Posterior vena cava (tissue), 2 donors: ENCODE results near the gene SLU7. TPM values are rescaled to one million over a fixed set of nuclear protein-coding genes. Genes with fewer than 3 reads are reported as not detected.

Experiments used
- DNase-seq: peaks from one replicate; pipeline ENCODE4 v3.0.0-alpha.2; 2020; ENCODE audit warnings: low spot score
- intact Hi-C, 2 donors: fragments of 100-400 bp; cut with DNase I; formaldehyde crosslinking; loops; one replicate each; pipeline versions ENCODE4 v1.14.1 to v1.14.2; 2022 to 2023
- long read RNA-seq, 2 donors: library from polyadenylated mRNA; unstranded; transcript quantifications; one replicate each; pipeline ENCODE4 v2.0.0, GENCODE V29; 2020 to 2021
- total RNA-seq, 2 donors: library from RNA; stranded (reverse); fragmentation: NEBNext Ultra II Directional; extraction: Animal tissue kit (Norgen Biotek cat#: 25700); gene quantifications; one replicate each; pipeline ENCODE4 v1.2.1, GENCODE V29; 2021
- donor health status: DM: yes; HTN: yes; CAD: no.
- donor health status: DM: yes; HTN: yes; CAD: no.

Gene SLU7
- 10 to 100 TPM; 35.8 to 47.5 TPM for total RNA-seq
- long read RNA-seq, donor 1, partial matches to known transcripts: 8 of 11 reads
- long read RNA-seq, donor 1, other reads (novel, unspliced or antisense): 3 of 11 reads
- long read RNA-seq, donor 2, partial matches to known transcripts: 73 of 76 reads
- long read RNA-seq, donor 2, other reads (novel, unspliced or antisense): 3 of 76 reads

DNA sequence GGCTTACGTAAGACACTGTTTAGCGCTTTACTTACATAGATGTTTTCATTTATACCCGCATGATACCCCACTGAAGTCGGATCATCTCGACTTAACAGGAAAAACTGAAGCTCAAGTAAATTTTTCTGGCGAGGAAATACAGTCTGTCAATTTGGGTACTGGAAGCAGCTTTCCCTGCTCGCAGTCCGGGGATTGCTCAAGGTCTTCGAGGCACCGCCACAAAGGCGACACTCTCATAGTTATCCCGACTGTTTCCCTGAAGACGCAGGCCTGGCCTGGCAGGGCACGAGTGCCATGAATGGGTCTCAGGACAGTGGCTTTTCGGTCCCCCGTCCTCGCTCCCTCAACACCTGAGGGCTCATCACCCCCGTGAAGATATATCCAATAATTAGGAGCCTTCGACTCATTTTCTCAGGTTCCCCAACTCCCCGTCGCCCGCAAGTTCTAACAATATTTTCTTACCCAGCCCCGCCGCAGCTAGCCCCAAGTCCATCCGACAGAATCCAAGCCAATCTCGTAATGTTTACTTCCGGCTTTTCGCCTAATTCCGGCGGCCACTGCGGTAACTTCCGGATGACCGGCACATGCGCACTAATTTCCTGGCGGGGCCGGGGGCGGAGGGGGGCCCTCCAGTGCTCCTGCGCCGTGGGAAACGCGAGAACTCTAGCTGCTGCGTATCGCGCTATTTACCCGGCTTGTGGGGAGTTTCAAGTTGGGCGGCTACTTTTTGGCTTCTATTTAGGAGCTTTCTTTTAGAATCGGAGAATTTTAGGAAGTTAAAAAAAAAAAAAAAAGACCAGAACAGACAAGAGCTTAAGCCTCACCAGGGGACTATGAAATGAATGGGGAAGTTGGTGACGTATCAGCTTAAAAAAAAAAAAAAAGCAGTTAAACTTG lies at the start of gene SLU7:
Gene SLU7, minus strand, starts transcription at position 521 of the 897 bp plus-strand sequence. CDS start 3,787 bp downstream, outside the sequence.
- intact Hi-C loops: no loop called here
- DNase-seq: peak; percentile 98

DNA sequence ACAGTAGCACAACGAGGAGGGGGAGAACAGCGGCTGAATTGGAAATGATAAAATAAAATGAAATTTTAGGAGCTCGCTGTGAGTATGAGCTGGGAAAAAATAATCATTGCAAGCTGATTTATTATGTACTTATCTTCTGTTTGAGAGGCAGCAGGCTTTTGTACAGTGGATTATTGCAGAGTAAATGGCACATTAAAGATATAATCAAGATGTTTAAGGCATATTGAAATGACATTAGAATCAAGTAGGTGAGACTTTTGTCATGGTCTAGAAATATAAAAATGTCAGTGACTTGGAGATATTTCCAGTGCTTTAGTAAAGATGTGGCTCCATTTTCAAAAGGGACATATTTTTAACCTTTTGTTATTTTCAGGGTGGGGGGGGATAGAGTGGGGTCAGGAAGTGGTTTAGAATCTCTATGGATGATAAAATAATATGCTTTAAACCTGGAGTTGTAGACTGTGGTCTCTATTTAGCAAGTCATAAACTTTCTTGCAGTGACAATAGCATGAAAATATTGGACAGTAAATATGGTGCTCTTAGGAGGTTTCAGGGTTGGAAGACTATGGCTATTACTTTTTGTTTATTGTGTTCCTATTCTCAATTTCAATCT lies 49.6 kb upstream of the SLU7 start:
- intact Hi-C loops: no loop called here
- DNase-seq: no peak

DNA sequence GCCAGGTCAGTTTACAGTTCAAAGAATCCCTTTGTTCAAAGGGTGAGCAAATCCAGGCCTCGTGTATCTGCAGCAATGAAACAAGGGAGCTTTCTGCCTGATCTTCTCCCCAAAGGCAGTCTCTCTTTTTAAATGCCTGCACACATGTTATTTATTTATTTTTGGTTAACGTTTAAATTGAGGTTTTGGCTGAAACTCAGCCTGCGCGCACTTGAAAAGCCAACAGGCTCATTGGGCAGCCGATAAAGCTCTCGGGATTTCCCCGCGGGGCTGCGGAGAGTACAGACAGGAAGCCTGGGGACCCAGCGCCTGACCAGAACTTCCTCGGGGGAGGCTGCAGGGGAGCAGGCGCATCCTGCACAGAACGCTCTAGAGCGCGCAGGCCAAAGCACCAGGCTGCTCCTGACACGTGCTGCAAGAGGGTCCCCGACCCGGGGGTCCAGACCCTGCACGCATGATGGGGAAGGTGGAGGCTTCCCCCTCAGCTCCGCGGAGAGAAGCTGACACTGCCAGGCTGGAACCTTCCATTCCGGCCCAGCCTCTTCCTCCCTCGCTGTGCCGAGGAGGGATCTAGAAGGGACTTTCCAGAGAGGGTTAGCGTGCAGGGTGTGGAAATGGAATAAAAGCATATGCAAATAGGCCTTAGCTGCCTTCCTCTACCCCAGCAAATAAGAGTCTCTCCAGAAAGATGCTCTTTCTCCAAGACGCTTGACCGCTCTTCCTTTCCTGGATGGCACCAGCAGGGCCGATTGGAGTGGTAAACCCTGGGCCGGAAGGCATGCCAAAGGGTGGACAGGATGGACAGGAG lies 48.9 kb upstream of the SLU7 start:
- DNase-seq: peak; percentile 89
- intact Hi-C loops: no loop called here

DNA sequence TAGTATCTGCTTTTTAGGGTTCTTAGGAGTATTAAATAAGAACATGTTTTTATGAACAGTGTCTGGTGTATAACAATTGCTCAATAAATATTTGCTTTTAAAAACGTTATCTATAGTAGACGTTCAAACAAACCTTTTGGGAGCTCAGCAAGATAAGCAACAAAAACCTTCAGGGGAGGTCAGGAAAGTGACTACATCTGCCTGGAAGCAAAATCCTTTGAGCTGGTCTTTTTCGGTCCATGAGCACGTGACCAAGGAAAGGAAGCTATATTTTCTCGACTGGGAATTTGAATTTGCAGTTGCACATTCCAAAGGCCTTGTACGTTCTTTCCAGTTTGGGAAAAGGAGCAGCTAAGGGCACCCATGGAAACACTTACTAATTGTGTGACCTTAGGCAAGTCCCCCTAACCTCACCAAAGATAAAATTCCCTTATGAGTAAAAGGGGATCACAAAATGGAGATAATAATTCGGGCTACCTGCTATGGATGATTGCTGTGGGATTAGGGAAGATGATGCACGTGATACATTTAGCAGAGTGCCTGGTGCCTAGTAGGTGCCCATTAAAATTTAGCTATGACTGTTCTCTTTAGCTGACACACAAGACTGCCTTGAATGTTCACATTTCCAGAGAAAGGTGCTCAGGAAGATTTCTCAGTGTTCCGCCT lies 48.1 kb upstream of the SLU7 start:
- intact Hi-C loops: no loop called here
- DNase-seq: no peak

- intact Hi-C loops: no loop called here
Observed at GRCh38 chr5:160466116-160466515, 47.2 kb upstream of the SLU7 start.

DNA sequence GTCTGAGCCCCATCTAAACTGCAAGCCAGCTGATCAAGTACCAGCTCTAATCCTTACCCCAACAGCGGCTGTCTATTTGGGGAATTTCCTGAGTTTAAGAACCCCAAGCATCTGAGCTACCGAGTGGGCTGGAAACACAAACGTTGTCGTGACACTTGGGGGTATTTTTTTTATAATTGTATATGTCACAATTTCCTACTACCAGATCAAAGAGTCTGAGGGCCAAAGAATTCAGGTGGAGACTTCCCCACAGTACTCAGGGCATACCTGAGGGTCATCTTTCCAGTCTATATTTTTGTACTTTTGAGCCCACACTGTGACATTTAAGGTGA lies 45.6 kb upstream of the SLU7 start:
- intact Hi-C loops: no loop called here

More at GRCh38 chr5:160466116-160466515, 47.2 kb upstream of the SLU7 start:
- DNase-seq: no peak

GRCh38 chr5:160463740-160464465 lies 45.0 kb upstream of the SLU7 start:
- intact Hi-C loops: no loop called here
- no peak for DNase-seq

More for the DNA sequence above, 45.6 kb upstream of the SLU7 start:
- DNase-seq: no peak

GRCh38 chr5:160463227-160463626 lies 44.3 kb upstream of the SLU7 start:
- intact Hi-C loops: no loop called here
- no peak for DNase-seq

DNA sequence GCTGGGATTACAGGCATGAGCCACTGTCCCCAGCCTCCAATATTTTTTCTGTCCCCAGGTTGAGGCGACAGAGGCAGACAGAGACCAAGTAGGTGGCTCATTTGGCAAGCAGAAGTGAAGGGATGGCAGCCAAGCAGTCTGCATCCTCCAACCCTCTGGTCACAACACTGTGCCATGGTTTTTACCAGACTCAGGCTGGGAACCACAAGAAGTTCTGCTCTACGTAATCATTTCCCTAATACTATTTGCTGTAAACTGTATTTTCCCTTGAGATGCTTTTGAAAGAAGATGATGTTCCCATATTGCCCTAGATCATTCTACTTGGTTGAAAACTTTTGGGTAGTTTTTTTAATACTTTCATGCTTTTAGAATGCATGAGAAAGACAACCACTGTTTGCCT lies 43.3 kb upstream of the SLU7 start:
- no peak for DNase-seq
- intact Hi-C loops: no loop called here

- intact Hi-C loops: no loop called here
- DNase-seq: no peak
Observed at GRCh38 chr5:160461378-160461777, 42.5 kb upstream of the SLU7 start.

DNA sequence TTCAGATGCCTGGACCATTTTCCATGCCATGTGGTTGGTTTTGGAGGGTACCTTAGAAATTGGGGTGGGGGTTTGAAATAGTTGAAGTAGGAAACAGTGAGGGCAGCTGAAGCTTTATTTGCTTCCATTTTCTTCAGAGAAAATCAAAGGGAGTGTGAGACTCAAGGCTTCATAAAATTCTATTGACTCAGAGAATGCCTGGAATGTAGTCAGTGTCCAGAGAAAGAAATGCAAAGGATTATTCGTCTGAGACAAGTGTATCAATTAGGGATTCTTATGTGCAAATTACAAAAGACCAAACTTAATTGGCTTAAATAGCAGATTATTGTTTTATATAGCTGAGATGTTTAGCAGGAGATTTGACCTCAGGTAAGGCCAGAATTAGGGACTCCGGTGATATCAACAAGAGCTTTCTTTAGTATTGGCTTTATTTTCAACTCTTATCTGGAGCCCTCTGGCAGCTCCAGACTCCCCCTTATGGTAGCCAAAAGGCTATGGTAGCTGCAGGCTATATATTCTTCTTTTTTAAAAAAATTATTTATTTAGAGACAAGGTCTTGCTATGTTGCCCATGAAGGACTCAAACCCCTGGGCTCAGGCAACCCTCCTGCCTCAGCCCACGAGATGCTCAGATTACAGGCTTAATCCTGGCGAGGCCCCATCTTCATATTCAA lies 41.6 kb upstream of the SLU7 start:
- no peak for DNase-seq
- intact Hi-C loops: no loop called here

DNA sequence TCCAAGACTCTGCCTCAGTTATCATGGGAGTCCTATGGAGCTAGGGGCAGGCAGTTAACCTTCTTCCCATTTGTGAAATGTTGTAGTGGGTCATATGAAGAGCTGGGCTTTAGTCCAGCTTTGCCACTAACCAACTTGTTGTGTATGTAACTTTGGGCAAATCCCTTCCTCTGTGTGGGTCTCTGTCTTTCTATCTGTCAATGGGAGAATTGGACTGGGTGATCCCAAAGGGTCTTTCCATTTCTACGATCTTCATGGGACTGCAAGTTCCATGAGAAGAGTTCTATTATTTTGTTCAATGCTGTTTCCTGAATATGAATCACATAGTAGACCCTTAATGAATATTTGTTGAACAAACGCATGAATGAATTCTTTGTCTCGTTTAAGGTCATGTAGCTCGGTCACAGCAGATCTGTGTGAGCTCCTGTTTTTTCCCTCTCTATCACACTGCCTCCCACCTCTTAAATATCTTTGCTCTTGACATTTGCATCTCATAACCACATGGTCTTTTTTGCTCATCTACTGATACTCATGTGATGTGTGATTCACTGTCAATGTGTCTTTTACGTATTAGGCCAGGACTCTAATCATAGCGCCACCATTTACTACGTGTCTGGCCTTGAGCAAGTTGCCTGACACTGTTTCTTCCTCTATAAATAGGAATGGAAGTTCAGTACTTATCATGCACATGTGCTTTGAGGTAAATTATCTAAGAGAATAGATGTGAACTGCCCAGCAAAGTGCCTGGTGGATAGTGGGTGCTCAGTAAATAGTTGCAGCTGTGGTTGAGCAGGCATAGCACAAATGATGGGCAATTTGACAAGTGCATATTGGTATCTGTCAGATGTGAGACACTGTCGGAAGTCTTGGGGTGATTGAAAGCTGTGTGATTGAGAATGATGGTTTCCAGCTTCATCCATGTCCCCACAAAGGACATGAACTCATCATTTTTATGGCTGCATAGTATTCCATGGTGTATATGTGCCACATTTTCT lies 40.2 kb upstream of the SLU7 start:
- intact Hi-C loops: no loop called here
- no peak for DNase-seq

GRCh38 chr5:160457252-160457651 lies 38.4 kb upstream of the SLU7 start:
- DNase-seq: no peak
- intact Hi-C loops: no loop called here

- intact Hi-C loops: no loop called here
- no peak for DNase-seq
Observed at GRCh38 chr5:160456480-160457177, 37.7 kb upstream of the SLU7 start.

DNA sequence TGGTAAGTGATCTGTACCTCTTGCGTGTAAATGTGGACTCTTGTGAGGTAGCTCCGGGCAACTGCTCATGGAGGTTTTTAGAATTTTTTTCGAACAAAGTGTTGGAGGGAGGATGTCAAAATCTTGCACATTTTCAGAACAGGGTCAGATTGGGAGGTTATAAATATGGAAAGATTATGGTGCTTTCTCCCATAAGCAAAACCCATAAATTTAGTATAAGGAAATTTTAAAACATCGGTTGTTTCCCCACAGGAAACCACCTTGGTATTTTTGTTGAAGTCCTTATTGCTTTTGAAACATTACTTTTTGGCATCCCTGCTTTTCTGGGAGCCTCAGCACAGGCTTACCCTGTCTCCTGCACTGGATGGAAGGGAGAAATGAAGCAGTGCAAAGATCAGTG lies 36.7 kb upstream of the SLU7 start:
- intact Hi-C loops: no loop called here

GRCh38 chr5:160453751-160454150 lies 34.9 kb upstream of the SLU7 start:
- intact Hi-C loops: no loop called here
- no peak for DNase-seq

More for the DNA sequence above, 36.7 kb upstream of the SLU7 start:
- DNase-seq: no peak
